Measurements from ENCODE around the gene DUSP1. TPM values are rescaled to one million over a fixed set of nuclear protein-coding genes. Genes with fewer than 3 reads are reported as not detected.

The DUSP1 gene
- total RNA-seq, 2 experiments from 2014 or later = 761 to 768 TPM

- Mint-ChIP-seq H3K27ac (no peak overlapping the region), H3K4me3 (no peak overlapping the region), H3K4me1 (ENCODE audit: low read depth) (peaks cover 12% of the 10 kb centered on the region), H3K27me3 (no peaks in the 10 kb centered on the region), H3K36me3 (ENCODE audit: low read depth) (no peaks in the 10 kb centered on the region), H3K9me3 (no peaks in the 10 kb centered on the region)
- no peaks in the 10 kb centered on the region for H3K36me3 ChIP-seq (ENCODE audit: insufficient read depth, low read length)
- peaks cover 11% of the 10 kb centered on the region for H3K4me1 ChIP-seq (ENCODE audit: insufficient read depth, low read length)
- ChIA-PET CTCF (no interaction called here), POLR2A (interaction anchor here (2.9 kb wide), 1 partner anchor 10 kb away, joined by 13 read pairs; the partner anchor contains the start of gene DUSP1)
- H3K27me3 ChIP-seq (ENCODE audit: control insufficient read depth in 1 of 2, insufficient read depth in 2 of 2, low read length in 2 of 2) = no peaks in the 10 kb centered on the region
- no peak overlapping the region for H3K4me3 ChIP-seq (ENCODE audit: low read length)
- H3K27ac ChIP-seq (ENCODE audit: low read depth in 1 of 2, low read length in 2 of 2) = no peak overlapping the region
- DNase-seq (no peak), ATAC-seq (ENCODE audit: poor library complexity) (no peak)
- no peaks in the 10 kb centered on the region for H3K9me3 ChIP-seq (ENCODE audit: control insufficient read depth in 1 of 2, insufficient read depth in 1 of 2, low read length in 2 of 2)
- TF ChIP-seq CTCF (IDR thresholded peaks at IDR 0.05) = no peak
- intact Hi-C loops (cut with DNase I, micrococcal nuclease) = no loop called here
Measured at GRCh38 chr5:172782169-172783039, 11.4 kb upstream of the DUSP1 start.

DNA sequence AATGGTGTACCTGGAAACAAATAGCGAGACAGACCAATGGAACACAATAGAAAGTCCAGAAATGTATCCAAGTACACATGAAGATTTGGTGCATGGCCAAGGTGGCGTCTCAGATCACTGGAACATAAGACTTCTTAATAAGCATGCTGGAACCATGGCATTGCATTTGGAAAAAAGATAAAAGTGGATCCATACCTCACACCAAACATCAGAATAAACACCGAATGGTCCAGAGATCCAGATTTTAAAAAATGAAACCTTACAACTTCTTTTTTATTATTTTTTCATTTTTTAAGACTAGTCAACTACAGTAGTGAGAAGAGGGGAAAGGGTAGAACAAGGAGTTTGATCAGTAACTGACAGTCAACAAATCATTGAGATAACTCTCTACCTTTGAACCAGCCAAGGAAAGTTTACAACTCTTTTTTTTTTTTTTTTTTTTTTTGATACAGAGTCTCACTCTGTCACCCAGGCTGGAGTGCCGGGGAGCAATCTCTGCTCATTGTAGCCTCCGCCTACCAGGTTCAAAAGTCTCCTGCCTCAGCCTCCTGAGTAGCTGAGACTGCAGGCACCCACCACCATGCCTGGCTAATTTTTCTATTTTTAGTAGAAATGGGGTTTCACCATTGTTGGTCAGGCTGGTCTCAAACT, 8.8 kb upstream of the DUSP1 start:
- TF ChIP-seq CTCF (IDR thresholded peaks at IDR 0.05) = no peak
- no peaks in the 10 kb centered on the region for H3K9me3 Mint-ChIP-seq
- no peaks in the 10 kb centered on the region for H3K27me3 ChIP-seq (ENCODE audit: control insufficient read depth in 1 of 2, insufficient read depth in 2 of 2, low read length in 2 of 2)
- no peaks in the 10 kb centered on the region for H3K9me3 ChIP-seq (ENCODE audit: control insufficient read depth in 1 of 2, insufficient read depth in 1 of 2, low read length in 2 of 2)
- ChIA-PET CTCF (interaction anchor here (1.5 kb wide), 1 partner anchor 8 kb away, joined by 4 read pairs; no protein-coding TSS in a partner anchor), POLR2A (interaction anchor here (0.7 to 2.8 kb wide), 5 partner anchors 8 to 62 kb away, joined by 3 to 36 read pairs (median 3); no protein-coding TSS in a partner anchor)
- peaks cover 26% of the 10 kb centered on the region for H3K4me1 ChIP-seq (ENCODE audit: insufficient read depth, low read length)
- H3K27ac Mint-ChIP-seq = no peak overlapping the region
- H3K27me3 Mint-ChIP-seq = no peaks in the 10 kb centered on the region
- no peak for DNase-seq
- H3K27ac ChIP-seq (ENCODE audit: low read depth in 1 of 2, low read length in 2 of 2) = no peak overlapping the region
- H3K36me3 Mint-ChIP-seq (ENCODE audit: low read depth) = no peaks in the 10 kb centered on the region
- peaks cover 31% of the 10 kb centered on the region for H3K4me1 Mint-ChIP-seq (ENCODE audit: low read depth)
- no peak overlapping the region for H3K4me3 ChIP-seq (ENCODE audit: low read length)
- H3K4me3 Mint-ChIP-seq = no peak overlapping the region
- intact Hi-C loops (cut with DNase I, micrococcal nuclease) = loop anchor here (5.0 to 10.0 kb wide), 4 partner anchors 32 to 595 kb away; partner anchors contain the start of genes CREBRF (in 1 of the 2) and STK10 (in 1 of the 2)
- no peak for ATAC-seq (ENCODE audit: poor library complexity)
- H3K36me3 ChIP-seq (ENCODE audit: insufficient read depth, low read length) = no peaks in the 10 kb centered on the region

Data from CD4-positive, alpha-beta T cell (primary cell).